IMR-90 (cell line): Measurements from ENCODE around the gene HOXD3. TPM values are rescaled to one million over a fixed set of nuclear protein-coding genes. Genes with fewer than 3 reads are reported as not detected.

Source experiments
- ATAC-seq: fragments of 200-7000 bp; cut with Tn5 transposase; 2 replicates; pipeline ENCODE4 v1.9.1; 2020; ENCODE audit warnings: low read depth, mild to moderate bottlenecking, moderate library complexity
- BruUV-seq: library from RNA; stranded (reverse); fragments of 400-500 nt; replicated peaks from 2 replicates; lab custom pipeline; 2021; lab: Mats Ljungman, UMichigan
- CTCF ChIA-PET: fragments of 300-600 bp; formaldehyde crosslinking; extraction: SDS; loops from one replicate; lab custom pipeline; 2021; ENCODE audit warnings: antibody characterized with exemption; lab: Yijun Ruan, JAX
- POLR2A ChIA-PET: fragments of 300-600 bp; sonication (Branson Sonifier 250); formaldehyde crosslinking; loops from one replicate; lab custom pipeline; 2022; ENCODE audit warnings: antibody characterized with exemption; ENCODE audit not compliant: unreplicated experiment; lab: Charles Lee
- DNase-seq: peaks from one replicate; pipeline ENCODE4 v3.0.0; 2013
- H2AFZ ChIP-seq: replicated peaks from 2 replicates; pipeline ENCODE3; 2013; ENCODE audit warnings: low read length, mild to moderate bottlenecking; ENCODE audit not compliant: poor library complexity
- H2AK5ac ChIP-seq: 2 replicates; pipeline ENCODE4 v1.6.1; 2013; ENCODE audit warnings: low read depth, low read length, inconsistent platforms
- H2AK9ac ChIP-seq: replicated peaks from 2 replicates; pipeline ENCODE3; 2013; ENCODE audit warnings: mild to moderate bottlenecking, low read depth, low read length, moderate library complexity; ENCODE audit not compliant: poor library complexity
- H2BK120ac ChIP-seq: 2 replicates; pipeline ENCODE4 v1.6.1; 2013; ENCODE audit warnings: low read depth, low read length, inconsistent platforms
- H2BK15ac ChIP-seq: 3 replicates; pipeline ENCODE4 v1.6.1; 2013; ENCODE audit warnings: low read depth, low read length, inconsistent platforms
- H2BK20ac ChIP-seq: 2 replicates; pipeline ENCODE4 v1.6.1; 2013; ENCODE audit warnings: low read depth, mild to moderate bottlenecking, inconsistent platforms, low read length, moderate library complexity
- H2BK5ac ChIP-seq: 2 replicates; pipeline ENCODE4 v1.6.1; 2013; ENCODE audit warnings: mild to moderate bottlenecking, low read depth, low read length, inconsistent platforms; ENCODE audit not compliant: poor library complexity, severe bottlenecking
- H3K14ac ChIP-seq: replicated peaks from 2 replicates; pipeline ENCODE4 v1.6.1; 2013; ENCODE audit warnings: low read depth, low read length, inconsistent platforms
- H3K18ac ChIP-seq: 2 replicates; pipeline ENCODE4 v1.6.1; 2013; ENCODE audit warnings: low read depth, low read length, control low read depth
- H3K23ac ChIP-seq: 2 replicates; pipeline ENCODE4 v1.6.1; 2013; ENCODE audit warnings: low read depth, low read length, inconsistent platforms
- H3K27ac ChIP-seq: 2 replicates; pipeline ENCODE4 v1.5.1; 2013; ENCODE audit warnings: mild to moderate bottlenecking, control low read depth, low read length; ENCODE audit not compliant: insufficient read depth
- H3K27me3 ChIP-seq: 2 replicates; pipeline ENCODE4 v1.6.1; 2013; ENCODE audit warnings: low read length; ENCODE audit not compliant: control insufficient read depth, insufficient read depth
- H3K36me3 ChIP-seq: 2 replicates; pipeline ENCODE4 v1.6.1; 2013; ENCODE audit warnings: low read length, mixed read lengths; ENCODE audit not compliant: control insufficient read depth, insufficient read depth
- H3K4ac ChIP-seq: 2 replicates; pipeline ENCODE4 v1.6.1; 2013; ENCODE audit warnings: low read depth, low read length, inconsistent platforms
- H3K4me1 ChIP-seq: 2 replicates; pipeline ENCODE4 v1.6.1; 2013; ENCODE audit warnings: low read length, mixed read lengths; ENCODE audit not compliant: control insufficient read depth, insufficient read depth
- H3K4me2 ChIP-seq: 2 replicates; pipeline ENCODE4 v1.6.1; 2013; ENCODE audit warnings: low read depth, mild to moderate bottlenecking, control low read depth, low read length, moderate library complexity
- H3K4me3 ChIP-seq: 2 replicates; pipeline ENCODE4 v1.5.1; 2013; ENCODE audit warnings: low read depth, mild to moderate bottlenecking, control low read depth, low read length, moderate library complexity; ENCODE audit not compliant: insufficient read depth
- H3K56ac ChIP-seq: 2 replicates; pipeline ENCODE4 v1.6.1; 2013; ENCODE audit warnings: low read length, inconsistent platforms; ENCODE audit not compliant: insufficient read depth; ENCODE audit errors: extremely low read depth
- H3K79me1 ChIP-seq, 2 experiments: 2 replicates each; pipeline ENCODE4 v1.6.1; 2013; ENCODE audit warnings: low read length in 2 of 2, inconsistent platforms in 1 of 2, low read depth in 1 of 2
- H3K9ac ChIP-seq: 2 replicates; pipeline ENCODE4 v1.6.1; 2013; ENCODE audit warnings: low read depth, low read length, control low read depth
- H3K9me1 ChIP-seq: 2 replicates; pipeline ENCODE4 v1.6.1; 2013; ENCODE audit warnings: low read length, inconsistent platforms; ENCODE audit not compliant: insufficient read depth
- H3K9me3 ChIP-seq: 2 replicates; pipeline ENCODE4 v1.6.1; 2013; ENCODE audit warnings: low read length; ENCODE audit not compliant: control insufficient read depth, insufficient read depth
- H4K20me1 ChIP-seq: 2 replicates; pipeline ENCODE4 v1.6.1; 2013; ENCODE audit warnings: low read length, inconsistent platforms; ENCODE audit not compliant: insufficient read depth
- H4K5ac ChIP-seq: 2 replicates; pipeline ENCODE4 v1.6.1; 2013; ENCODE audit warnings: mild to moderate bottlenecking, low read depth, low read length, control low read depth
- H4K8ac ChIP-seq, 2 experiments: 2 replicates each; pipeline ENCODE4 v1.6.1; 2013; ENCODE audit warnings: low read depth in 2 of 2, low read length in 2 of 2, control low read depth in 1 of 2, inconsistent platforms in 1 of 2
- H4K91ac ChIP-seq: 2 replicates; pipeline ENCODE4 v1.6.1; 2013; ENCODE audit warnings: low read depth, low read length, inconsistent platforms; ENCODE audit not compliant: insufficient read depth
- FOS ChIP-seq: fragments of 150-350 bp; IDR thresholded peaks from 2 replicates; pipeline ENCODE4 v1.6.1; 2016; ENCODE audit warnings: low read depth, low read length
- WGBS, 2 experiments: methylation state at CpG; one replicate each; pipeline versions ENCODE4 v1.1.5 to v1.1.7; 2013; ENCODE audit warnings: missing lambda C conversion rate in 2 of 2; ENCODE audit not compliant: insufficient read length in 1 of 2; ENCODE audit errors: extremely low coverage in 2 of 2; 5-methylcytosine and 5-hydroxymethylcytosine counted together
- dilution Hi-C: fragments of 300-500 bp; cut with HindIII; formaldehyde crosslinking; loops from one replicate; pipeline ENCODE4 v1.14.3; 2018; ENCODE audit warnings: low sequenced_read_pairs; ENCODE audit not compliant: unreplicated experiment
- in situ Hi-C: fragments of 300-500 bp; cut with MboI; formaldehyde crosslinking; loops from 3 replicates; pipeline ENCODE4 v1.14.3; 2019; ENCODE audit warnings: low sequenced_read_pairs, inconsistent platforms, mixed read lengths
- intact Hi-C: fragments of 100-400 bp; cut with micrococcal nuclease; formaldehyde crosslinking; loops from 2 replicates; pipeline ENCODE4 v1.10.0; 2022
- polyA plus RNA-seq, 3 experiments: library from polyadenylated mRNA; depleted of rRNA; stranded (reverse); fragments of >200 nt; gene quantifications; 2 replicates each; pipeline ENCODE4 v1.2.3, GENCODE V29; 2012; ENCODE audit warnings: low replicate concordance in 1 of 3
- total RNA-seq: library from RNA; depleted of rRNA; stranded (reverse); fragments of >200 nt; gene quantifications from 2 replicates; pipeline ENCODE4 v1.2.3, GENCODE V29; 2012

HOXD3 gene
- total and polyA plus RNA-seq, 2 of the 4 experiments (the other 2 are of a cell fraction), result not detected

- Histone ChIP-seq H4K91ac (no peak overlapping the region), H3K4me3 (no peak overlapping the region), H2AK5ac (no peak overlapping the region), H2BK5ac (no peak overlapping the region), H3K9me1 (no peaks in the 10 kb centered on the region), H2AFZ (no peak overlapping the region), H3K18ac (no peak overlapping the region), H2BK15ac (no peak overlapping the region), H3K4me1 (no peaks in the 10 kb centered on the region), H2BK20ac (no peak overlapping the region), H3K56ac (no peak overlapping the region), H3K9ac (no peak overlapping the region), H3K27ac (no peak overlapping the region), H3K36me3 (no peaks in the 10 kb centered on the region), H4K8ac (no peak overlapping the region), H2BK120ac (no peak overlapping the region), H3K79me1 (no peaks in the 10 kb centered on the region), H3K23ac (no peak overlapping the region), H4K20me1 (no peaks in the 10 kb centered on the region), H4K5ac (no peak overlapping the region), H2AK9ac (no peak overlapping the region), H3K9me3 (peaks cover 10% of the 10 kb centered on the region), H3K4me2 (no peak overlapping the region), H3K27me3 (peaks cover 75% of the 10 kb centered on the region), H3K4ac (no peak overlapping the region), H3K14ac (no peak overlapping the region)
- no TSS peak for BruUV-seq
- no peak for TF ChIP-seq FOS
- dilution Hi-C loops (no loop called here), in situ Hi-C loops (no loop called here), intact Hi-C loops (no loop called here)
- ChIA-PET CTCF (no interaction called here), POLR2A (no interaction called here)
- no peak for ATAC-seq
- no CpG with 5 or more reads among the region's 14 CpGs for WGBS, 2 experiments
- no peak for DNase-seq
Measured at GRCh38 chr2:176172895-176173566, 15.9 kb downstream of the HOXD3 start.
